ENCODE results near the gene PPP3R2.

GRCh38 chr9:101585740-101586139, 9.0 kb downstream of the PPP3R2 start:
- TF ChIP-seq CTCF (IDR thresholded peaks at IDR 0.05) (no peak), POLR2A (IDR thresholded peaks at IDR 0.05) (no peak)
